HepG2 (cell line): ENCODE data around the gene MADD.

Experiments used
- CCAR2 ChIP-seq: fragments of 200-400 bp; formaldehyde crosslinking; optimal IDR thresholded peaks from 2 replicates; pipeline ENCODE3; 2018; ENCODE audit warnings: low read depth, mild to moderate bottlenecking, low read length, moderate library complexity
- EZH2 ChIP-seq: conservative IDR thresholded peaks from 2 replicates; pipeline ENCODE4 v1.6.1; 2012; ENCODE audit warnings: mild to moderate bottlenecking, low read depth, low read length, moderate library complexity
- JUN ChIP-seq: sonication (generic); formaldehyde crosslinking; IDR thresholded peaks from 2 replicates; pipeline ENCODE4 v1.4.0; 2020; ENCODE audit warnings: mild to moderate bottlenecking, missing genetic modification reagents
- MAZ ChIP-seq, 2 experiments: sonication (generic) in 1 of 2; formaldehyde crosslinking in 1 of 2; IDR thresholded peaks; 2 replicates each; pipeline versions ENCODE4 v1.5.0 to v1.6.1; 2012 to 2020; ENCODE audit warnings: low read depth in 2 of 2, mild to moderate bottlenecking in 2 of 2, borderline replicate concordance in 1 of 2, improper control_type of control experiment in 1 of 2, low read length in 1 of 2, missing genetic modification reagents in 1 of 2, moderate library complexity in 1 of 2
- NR1H2 ChIP-seq: sonication (generic); formaldehyde crosslinking; IDR thresholded peaks from 2 replicates; pipeline ENCODE4 v1.8.1; 2022; ENCODE audit warnings: low read depth, missing genetic modification reagents, borderline replicate concordance
- NR3C1 ChIP-seq: sonication (generic); formaldehyde crosslinking; IDR thresholded peaks from 2 replicates; pipeline ENCODE4 v1.4.0; 2020; ENCODE audit warnings: missing genetic modification reagents
- THAP11 ChIP-seq: IDR thresholded peaks from 2 replicates; pipeline ENCODE4 v1.6.1; 2016; ENCODE audit warnings: missing biosample characterization, missing genetic modification reagents
- ZFX ChIP-seq: sonication (generic); formaldehyde crosslinking; IDR thresholded peaks from 2 replicates; pipeline ENCODE4 v1.4.0; 2020; ENCODE audit warnings: mild to moderate bottlenecking, low read depth, missing genetic modification reagents, moderate library complexity
- ZNF362 ChIP-seq: sonication (generic); formaldehyde crosslinking; IDR thresholded peaks from 2 replicates; pipeline ENCODE4 v1.4.0; 2020; ENCODE audit warnings: missing genetic modification reagents, mild to moderate bottlenecking, borderline replicate concordance
- TF ChIP-seq, protein P1 (sequence below): sonication (generic); formaldehyde crosslinking; IDR thresholded peaks from 2 replicates; pipeline ENCODE4 v1.4.0; 2020; ENCODE audit warnings: missing genetic modification reagents
- TF ChIP-seq, protein P2 (sequence below): sonication (generic); formaldehyde crosslinking; IDR thresholded peaks from 2 replicates; pipeline ENCODE4 v1.4.0; 2020; ENCODE audit warnings: missing genetic modification reagents
- TF ChIP-seq, protein P3 (sequence below): sonication (generic); formaldehyde crosslinking; IDR thresholded peaks from 2 replicates; pipeline ENCODE4 v1.5.0; 2020; ENCODE audit warnings: mild to moderate bottlenecking, missing genetic modification reagents, moderate library complexity

- TF ChIP-seq CCAR2 (no peak), MAZ (IDR thresholded peaks at IDR 0.05; ENCODE audit: borderline replicate concordance, low read depth, low read length) (0 out of 2 replicates have a peak, but pooled peaks have one; percentile 26), MAZ (CRISPR knock-in tag; IDR thresholded peaks at IDR 0.05; ENCODE audit: low read depth) (peak; percentile 87), ZNF362 (CRISPR knock-in tag) (peak; percentile 47; the same call in 1 of the 2 replicates), NR3C1 (CRISPR knock-in tag) (no peak), ZFX (CRISPR knock-in tag) (peak; percentile 81), JUN (CRISPR knock-in tag) (0 out of 2 replicates have a peak, but pooled peaks have one; percentile 16), EZH2 (no peak), NR1H2 (no peak), THAP11 (CRISPR knock-in tag) (peak; percentile 80)
- TF ChIP-seq, protein P1, sequence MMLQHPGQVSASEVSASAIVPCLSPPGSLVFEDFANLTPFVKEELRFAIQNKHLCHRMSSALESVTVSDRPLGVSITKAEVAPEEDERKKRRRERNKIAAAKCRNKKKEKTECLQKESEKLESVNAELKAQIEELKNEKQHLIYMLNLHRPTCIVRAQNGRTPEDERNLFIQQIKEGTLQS: no peak
- TF ChIP-seq, protein P2, sequence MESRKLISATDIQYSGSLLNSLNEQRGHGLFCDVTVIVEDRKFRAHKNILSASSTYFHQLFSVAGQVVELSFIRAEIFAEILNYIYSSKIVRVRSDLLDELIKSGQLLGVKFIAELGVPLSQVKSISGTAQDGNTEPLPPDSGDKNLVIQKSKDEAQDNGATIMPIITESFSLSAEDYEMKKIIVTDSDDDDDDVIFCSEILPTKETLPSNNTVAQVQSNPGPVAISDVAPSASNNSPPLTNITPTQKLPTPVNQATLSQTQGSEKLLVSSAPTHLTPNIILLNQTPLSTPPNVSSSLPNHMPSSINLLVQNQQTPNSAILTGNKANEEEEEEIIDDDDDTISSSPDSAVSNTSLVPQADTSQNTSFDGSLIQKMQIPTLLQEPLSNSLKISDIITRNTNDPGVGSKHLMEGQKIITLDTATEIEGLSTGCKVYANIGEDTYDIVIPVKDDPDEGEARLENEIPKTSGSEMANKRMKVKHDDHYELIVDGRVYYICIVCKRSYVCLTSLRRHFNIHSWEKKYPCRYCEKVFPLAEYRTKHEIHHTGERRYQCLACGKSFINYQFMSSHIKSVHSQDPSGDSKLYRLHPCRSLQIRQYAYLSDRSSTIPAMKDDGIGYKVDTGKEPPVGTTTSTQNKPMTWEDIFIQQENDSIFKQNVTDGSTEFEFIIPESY (CRISPR knock-in tag): peak; percentile 84
- TF ChIP-seq, protein P3, sequence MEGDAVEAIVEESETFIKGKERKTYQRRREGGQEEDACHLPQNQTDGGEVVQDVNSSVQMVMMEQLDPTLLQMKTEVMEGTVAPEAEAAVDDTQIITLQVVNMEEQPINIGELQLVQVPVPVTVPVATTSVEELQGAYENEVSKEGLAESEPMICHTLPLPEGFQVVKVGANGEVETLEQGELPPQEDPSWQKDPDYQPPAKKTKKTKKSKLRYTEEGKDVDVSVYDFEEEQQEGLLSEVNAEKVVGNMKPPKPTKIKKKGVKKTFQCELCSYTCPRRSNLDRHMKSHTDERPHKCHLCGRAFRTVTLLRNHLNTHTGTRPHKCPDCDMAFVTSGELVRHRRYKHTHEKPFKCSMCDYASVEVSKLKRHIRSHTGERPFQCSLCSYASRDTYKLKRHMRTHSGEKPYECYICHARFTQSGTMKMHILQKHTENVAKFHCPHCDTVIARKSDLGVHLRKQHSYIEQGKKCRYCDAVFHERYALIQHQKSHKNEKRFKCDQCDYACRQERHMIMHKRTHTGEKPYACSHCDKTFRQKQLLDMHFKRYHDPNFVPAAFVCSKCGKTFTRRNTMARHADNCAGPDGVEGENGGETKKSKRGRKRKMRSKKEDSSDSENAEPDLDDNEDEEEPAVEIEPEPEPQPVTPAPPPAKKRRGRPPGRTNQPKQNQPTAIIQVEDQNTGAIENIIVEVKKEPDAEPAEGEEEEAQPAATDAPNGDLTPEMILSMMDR: peak; percentile 100
Measured at GRCh38 chr11:47355283-47356128, 85.6 kb downstream of the MADD start.
